Kidney glomerular epithelial cell (primary cell): ENCODE results near the gene GRM5.
A peak's percentile ranks its signal among the peaks of the same experiment; 100 is the strongest.

Experiments used
- DNase-seq: peaks from one replicate; lab custom pipeline; 2025; lab: John Stamatoyannopoulos, UW

The GRM5 gene

DNA sequence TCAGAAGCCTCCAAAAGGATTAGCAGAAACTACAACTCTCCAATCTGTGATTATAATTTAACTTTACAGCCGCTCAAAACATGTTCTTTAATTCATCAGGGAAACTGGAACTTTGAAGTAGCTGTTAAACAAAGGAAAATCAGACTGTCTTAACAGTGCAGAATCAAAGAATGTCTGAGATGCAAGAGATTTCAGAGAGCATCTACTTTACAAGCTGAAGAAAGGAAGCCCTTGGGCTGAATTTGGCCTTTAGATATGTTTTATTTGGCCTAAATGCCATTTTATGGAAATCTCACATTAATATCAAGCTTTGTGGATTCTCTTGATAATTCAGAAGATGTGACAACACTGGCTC lies 446.7 kb downstream of the GRM5 start:
- DNase-seq, result no peak

DNA sequence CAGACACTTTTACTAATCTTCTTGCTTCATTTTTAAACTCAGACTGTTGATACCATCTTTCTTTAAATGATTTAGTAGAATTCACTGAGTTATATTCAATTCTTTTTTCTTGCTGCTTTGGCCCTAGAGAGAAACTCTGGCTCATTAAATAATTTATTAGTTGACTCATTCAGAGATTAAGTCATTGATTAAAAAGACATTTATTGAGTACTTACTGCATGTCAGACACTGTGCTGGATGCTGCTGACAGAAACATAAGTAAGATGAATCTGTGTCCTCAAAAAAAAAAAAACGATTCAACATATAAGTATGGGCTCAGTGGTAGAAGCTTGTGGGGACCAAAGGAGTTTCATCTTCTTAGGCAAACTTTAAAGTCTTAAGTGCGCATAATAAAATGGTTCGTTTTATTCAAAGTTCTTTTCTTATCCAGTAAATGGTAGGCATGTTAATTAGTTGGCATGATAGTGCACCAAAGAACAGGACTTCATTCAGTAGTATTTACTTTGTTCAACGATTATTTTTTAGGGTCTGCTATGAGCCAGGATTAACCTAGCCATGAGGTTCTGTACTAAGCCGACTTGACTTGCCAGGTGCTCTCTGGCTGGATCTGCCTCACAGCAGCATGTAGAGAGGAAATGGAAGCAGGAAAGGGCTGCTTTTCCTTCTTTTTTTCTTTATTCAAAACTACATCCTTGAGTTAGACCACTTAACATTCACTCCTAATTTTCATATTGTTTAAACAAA lies 447.3 kb downstream of the GRM5 start:
- DNase-seq, result no peak

DNA sequence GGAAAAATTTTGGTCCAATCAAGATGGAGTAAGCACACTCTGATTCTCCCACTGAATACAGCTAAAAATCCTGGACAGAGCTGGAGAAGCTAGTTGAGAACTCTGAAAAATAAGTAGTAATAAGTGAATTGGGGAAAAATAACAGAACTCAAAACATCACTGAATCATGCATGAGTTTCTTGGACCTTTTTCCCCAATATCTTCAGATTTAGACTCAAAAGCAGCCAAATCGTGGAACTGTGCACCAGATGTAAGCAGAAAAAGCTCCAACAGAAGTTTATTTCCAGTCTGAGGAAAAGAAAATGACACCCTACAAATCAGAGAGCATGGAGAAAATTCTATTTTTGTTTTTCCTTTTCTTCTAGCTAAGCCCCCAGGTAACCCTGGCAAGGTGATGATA lies 448.6 kb downstream of the GRM5 start:
- DNase-seq, result no peak

DNA sequence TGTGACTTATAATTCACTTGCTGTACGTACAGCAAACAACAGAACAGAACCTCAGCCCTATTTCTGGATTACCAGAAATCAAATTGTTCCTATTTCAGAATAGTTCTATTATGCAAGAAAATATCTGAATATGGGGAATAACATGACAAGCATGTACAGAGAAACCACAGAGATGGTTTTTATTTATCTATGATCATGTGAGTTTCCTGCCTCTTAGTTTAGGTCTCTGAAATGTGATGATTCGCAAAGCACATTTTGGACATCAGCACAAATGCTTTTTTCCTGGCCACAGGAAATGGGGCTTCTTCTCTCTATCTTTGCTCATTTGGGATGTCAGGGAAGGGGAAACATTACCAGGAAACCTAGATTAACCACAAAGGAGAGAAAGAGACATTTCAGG lies 461.5 kb downstream of the GRM5 start:
- no peak for DNase-seq

DNA sequence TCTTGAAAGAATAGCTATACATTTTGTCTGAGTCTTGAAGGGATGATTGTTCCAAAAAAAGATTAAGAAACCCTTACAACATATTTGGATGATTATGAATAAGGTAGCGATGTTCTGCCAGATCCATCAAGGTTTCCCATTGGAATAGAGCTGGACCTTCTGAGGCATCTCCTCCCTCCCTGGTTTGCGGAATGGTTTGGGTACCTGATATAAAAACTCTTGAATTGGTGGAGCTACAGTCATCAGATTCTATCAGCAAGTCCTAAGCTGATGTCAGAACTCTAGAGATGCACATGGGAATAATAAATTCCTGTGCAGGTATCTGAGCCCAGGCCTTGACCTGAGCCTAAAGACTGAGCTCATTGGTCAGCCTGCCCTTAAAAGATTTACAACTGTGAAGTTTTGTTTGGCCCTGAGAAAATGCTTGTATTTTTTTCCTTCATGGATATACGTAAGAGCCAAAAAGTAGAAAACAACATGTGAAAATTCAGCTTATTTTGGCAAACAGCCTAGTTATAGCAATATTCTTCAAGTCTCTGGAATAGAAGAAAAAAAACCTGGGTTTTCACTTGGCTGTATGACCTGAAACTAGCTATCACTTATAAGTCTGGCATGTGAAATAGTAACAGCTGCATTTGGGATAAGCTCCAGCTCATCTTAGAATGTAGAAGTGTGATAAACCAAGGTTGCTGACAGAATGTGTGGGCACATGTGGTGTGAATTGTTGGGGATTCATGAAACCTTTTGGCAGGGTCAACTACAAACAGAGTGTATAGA lies 462.5 kb downstream of the GRM5 start:
- no peak for DNase-seq

DNA sequence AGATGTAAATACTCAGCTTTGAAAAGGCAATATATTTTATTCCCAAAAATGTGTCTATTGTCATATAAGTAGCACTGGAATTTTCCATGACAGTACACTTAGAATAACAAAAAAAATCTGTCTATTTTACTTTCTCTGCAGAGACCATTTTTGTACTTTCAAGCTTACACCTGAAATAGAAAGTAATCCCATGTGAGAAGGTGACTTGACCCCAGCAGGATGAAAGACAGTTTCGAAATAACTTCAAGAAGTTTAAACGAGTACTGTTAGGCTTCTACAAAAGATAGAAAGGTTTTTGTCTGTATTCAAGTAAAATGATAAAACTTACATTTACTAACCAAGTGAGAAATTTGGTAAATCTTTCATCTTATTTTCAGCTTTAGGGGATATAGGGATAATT lies 468.4 kb downstream of the GRM5 start:
- DNase-seq, result no peak

DNA sequence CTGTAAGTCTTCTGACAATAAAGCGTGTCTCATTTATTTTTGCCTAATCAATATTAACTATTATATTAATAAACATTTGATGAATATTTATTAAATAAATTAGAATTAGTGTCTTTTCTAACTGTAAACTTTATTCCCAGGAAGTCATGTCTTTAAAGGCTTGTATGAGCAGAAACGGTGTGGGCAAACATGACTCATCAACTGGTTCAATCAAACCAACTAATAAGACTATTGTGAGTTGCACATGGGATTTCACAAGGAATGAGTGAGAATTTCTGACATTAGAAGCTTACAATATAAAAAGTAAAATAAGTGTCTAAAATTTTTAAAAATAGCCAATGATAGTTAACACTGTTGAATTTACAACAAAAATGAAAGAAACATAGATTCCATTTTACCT lies 469.0 kb downstream of the GRM5 start:
- DNase-seq, result no peak

DNA sequence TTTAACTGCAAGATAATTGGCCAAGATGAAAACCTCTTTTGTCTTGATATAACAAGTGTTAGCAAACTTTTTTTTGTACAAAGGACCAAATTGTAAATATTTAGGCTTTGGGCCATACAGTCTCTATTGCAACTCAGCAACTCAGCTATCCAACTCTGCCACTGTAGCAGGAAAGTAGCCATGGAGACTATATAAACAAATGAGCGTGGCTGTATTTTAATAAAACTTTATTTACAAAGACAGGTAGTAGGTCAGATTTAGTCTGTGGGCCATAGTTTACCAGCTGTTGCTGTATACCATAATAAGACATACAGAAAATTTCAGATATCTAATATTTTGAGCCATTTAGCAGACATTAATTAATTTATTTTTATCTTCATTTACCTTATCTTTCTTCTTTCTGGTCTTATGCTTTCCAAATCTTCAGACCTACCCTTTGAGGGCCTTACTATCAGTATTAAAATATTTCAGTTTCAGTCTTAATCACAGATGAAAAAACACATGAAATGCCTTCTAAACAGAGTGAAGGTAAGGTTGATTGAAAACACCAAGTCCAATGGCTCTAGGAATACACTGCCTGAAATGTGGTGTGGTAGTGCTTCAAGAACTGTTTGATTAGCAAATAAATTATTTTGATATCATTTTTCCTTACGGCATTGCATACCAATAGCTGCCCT lies 471.4 kb downstream of the GRM5 start:
- DNase-seq, result no peak

DNA sequence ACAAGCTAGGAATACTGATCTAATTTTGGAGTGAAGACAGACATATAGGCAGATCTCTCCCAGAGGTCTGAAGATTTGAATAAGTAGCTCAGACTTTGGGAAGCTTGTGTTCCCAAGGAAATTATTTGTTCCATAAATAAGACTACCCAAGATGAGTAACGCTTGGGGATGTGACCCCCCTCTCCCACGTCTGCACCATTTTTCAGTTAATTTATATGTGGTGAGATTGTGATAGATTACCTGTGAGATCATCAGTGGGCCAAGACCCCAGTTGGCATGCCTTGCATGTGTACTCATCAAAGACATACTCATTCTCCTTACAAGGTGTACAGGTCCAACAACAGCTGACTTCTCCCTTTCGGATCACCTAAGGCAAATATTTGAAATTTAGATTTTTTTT lies 475.4 kb downstream of the GRM5 start:
- DNase-seq, result no peak

DNA sequence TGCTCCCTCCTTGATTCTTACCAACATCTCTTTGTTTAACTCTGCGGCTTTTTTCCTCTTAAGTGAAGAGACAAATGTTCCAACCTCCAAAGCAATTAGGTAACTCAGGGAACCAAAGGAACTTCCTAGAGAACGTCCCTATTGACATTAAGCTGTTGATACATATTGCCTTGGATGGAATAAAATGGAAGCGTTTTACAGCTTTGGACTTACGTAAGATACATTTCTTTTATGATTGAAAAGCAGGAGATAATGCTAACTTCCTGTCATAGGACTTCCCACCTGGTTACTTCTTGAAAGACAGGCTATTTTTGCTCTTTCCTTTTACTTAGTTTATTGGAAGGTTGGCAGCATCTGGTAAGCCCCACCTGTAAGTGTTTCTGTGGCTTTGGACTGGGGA lies 482.5 kb downstream of the GRM5 start:
- no peak for DNase-seq

DNA sequence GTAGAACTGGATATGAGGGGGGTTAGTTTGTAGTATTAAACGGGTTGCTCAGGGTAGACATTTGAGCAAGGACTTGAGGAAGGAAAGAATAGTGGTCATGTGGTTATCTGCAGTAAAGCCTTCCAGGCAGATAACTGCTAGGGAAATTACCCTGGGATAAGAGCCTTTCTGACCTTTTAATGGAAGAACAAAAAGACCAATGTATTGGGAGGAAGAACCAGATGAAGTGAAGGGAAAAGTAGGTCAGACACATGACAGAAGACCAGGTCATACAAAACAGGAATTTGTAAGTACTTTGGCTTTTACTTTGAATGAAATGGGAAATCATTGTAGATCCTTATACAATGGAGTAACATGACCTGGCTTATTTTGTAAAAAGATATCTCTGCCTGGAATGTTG lies 486.3 kb downstream of the GRM5 start:
- DNase-seq, result no peak

DNA sequence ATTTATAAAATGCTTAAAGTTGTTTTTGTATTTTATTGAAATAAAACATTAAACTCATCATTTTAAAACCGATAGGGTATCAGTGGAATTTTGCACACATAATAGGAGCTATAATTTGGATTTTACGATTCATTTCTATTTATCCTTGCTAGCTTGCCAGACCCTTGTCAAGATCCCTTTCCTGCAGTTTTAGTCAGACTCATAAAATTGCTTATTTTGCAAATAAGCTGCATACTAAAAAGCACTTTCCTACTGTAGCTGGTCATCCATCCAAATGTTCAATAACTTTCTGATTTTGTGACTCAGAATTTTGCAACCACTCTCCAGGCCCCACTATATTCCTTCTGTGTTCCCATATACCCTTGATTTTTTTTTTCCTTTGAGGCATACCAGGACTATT lies 489.0 kb downstream of the GRM5 start:
- no peak for DNase-seq

DNA sequence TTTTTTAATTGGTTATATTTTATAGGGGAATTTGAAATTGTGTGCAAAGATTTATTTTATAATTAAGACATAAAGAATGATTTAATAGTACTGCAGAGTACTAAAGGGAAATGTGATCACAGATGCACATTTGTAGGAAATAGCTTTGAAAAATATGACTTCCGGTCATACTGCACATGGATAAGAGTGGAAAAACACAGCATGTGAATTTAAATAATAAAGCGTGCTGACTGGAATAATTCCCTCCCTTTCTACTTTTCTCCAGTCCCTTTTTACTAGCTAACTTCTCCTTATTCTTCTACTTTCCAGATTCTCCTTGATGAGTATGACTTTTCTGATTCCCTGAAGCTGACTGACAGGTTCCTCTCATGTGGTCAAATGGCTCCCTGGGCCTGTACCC lies 489.9 kb downstream of the GRM5 start:
- no peak for DNase-seq

DNA sequence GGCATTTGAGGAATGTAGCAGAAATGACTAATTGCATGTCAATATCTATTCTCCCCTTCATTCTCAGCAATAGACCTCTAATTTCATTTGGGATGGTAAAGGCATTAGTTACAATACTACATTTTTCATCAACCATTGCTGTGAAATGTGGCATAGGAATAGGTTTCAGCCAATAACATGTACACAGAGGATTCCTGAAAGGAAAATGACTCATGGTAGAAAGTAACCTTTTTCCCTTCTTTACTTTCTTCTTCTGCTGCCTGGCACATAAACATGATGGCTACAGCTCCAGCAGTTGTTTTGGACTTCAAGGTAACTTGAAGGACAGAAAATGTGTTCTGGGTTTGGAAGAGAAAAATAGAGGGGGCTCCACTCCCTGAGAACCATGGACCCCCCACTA lies 496.4 kb downstream of the GRM5 start:
- DNase-seq, result no peak

DNA sequence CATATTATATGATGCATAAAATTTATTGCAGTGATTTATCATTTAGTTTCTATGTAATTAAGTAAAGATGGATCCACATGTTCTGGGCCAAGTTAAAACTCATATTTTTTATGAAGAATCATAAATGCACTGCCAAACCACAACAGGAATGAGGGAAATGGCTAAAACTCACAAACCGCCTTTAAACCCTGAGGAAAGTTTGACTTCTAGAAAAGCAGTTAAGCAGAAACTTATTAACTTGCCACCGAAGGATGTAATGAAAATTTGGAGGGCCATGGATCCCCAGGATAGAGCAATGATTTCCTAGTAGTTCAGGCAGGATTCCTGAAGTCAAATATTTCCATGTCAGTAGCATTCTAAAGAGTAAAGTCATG lies 510.0 kb downstream of the GRM5 start:
- no peak for DNase-seq

DNA sequence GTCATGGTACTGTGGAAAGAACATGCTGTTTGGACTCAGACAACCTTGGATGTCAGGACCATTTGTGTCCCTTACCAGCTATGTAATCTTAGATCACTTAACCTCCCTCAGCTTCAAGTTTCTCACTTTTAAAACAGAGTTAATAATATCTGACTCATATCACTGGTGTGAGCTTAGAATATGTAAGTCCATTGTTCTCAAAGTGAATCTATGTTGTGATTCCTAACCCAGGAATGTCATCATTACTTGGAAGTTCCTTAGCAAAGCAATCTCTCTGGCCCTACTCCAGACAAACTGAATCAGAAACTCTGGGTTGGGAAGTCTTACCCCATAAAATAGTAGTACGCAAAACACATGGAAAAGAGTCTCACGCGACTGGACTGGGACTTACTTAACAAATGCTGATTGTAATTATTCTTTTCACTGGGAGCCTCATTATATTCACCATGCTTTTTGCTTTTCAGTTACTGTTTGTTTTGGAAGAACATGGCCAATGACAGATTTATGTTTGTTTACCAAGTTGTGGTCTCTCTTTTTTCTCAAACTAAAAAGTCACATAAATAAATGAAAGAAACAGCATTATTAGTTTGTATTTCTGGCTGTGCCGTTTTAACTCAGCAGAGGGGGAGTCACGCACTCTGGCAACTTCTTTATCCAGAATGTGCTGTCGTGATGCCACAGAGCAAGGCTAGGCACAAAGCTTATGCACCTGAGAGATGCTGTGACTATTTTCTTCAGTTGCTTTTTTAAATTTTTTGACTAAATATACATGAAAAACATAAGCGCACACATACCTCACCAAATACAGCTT lies 510.6 kb downstream of the GRM5 start:
- peak; percentile 98 for DNase-seq

DNA sequence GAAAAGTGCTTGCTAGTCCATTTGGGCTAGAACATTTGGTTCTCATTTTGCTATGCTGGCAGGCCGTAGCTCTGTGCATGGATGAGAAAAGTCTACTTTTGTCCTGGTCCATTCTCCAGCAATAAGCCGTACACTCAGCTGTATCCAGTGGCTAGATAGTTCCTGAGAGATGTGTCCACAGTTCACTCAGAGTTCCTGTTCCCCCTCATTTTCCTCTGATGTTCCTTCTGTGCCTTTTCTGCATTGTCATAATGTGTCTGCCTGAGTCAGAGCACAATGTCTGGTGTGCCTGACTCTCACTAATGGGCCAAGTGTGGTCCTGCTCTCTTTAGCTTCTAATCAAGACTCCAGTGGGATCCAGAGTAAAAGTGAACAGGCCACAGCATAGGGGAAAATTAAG lies 512.6 kb downstream of the GRM5 start:
- no peak for DNase-seq

DNA sequence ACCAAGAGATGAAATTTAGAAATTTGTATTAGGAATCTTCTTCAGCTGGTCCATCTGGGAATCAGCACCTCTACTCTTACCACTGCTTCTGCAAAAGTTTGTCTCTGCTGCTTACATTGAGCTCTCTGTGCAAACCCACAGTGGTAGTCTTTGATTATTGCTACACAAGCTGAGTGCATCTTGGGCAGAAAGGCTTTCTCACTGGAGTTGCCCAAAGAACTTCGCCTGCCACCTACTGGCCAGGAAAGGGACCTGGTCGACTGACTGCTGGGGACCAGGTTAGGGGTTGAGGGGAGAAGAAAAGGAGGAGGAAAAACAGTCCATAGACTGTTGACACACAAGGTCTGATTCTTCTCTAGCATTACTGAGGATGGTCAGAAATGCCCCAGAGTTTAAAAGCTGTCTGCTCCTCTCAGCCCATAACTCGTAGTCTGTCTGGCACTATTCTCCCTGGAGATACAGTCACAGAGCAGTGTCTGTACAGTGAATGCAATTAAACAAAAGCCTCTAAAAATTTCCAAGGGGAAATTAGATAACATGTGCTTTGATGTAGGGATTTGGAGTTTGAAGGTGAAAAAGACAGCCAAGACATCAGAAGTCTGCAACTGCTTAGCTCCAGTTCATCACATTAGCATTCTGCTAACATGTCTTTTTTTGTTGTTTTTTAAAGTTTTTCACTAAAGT lies 513.3 kb downstream of the GRM5 start:
- DNase-seq, result peak; percentile 35

DNA sequence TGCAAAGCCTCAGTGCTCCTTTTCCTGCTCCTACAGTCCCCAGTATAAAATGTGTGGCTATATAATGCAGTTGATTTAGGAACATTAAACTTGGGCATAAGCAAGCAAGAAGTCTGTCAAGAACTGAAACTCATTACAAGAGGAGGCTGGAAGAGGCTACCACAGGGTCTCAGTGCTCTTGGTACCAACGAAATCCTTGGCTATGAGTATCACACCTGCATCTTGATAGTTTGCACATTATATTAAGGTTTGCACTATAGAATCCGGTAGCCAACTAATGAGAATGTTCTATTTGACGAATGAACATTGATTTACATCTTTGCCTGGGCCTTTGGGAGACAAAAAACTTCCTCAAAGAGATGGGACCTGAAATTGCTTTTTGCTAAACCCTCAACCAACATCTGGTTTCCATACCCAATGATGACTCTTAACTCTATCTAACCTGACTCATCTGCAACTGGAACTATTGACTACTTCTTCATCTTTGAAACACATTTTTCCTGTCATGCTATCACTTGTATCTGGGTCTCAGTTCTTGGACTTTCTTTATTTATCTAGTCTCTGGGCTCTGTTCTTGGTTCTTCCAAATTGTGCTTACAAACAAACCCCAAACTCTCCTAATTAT lies 521.0 kb downstream of the GRM5 start:
- no peak for DNase-seq

DNA sequence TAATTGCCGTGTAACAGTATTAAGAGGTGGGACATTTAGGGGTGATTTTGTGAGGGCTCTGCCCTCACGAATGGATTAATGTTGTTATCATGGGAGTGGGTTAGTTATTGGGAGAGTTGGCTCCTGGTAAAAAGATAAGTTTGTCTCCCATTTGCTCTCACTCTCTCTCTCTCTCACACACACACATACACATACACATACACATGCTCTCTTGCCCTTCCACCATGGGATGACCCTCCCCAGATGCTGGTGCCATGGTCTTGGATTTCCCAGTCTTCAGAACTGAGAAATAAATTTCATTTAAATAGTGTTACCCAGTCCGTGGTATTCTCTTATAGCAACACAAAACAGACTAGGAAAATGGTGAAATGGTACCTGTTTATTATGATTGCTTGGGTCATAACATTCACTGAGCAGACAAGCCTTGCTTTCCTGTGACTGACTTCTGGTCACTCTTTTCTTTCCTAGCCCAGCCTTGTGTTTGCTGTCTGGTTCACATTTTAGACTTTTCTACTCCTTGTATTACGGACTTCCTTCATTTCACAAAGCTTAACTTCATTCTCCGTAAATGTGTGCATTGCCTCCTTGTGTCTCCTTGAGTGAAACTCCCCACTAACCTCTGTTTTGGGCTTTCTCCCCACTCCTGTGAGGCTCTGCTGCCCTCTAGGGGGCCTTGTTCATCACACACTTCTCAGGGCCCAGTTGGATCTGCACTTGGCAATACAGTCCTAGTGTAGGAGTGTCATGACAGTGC lies 521.7 kb downstream of the GRM5 start:
- DNase-seq, result peak; percentile 92

DNA sequence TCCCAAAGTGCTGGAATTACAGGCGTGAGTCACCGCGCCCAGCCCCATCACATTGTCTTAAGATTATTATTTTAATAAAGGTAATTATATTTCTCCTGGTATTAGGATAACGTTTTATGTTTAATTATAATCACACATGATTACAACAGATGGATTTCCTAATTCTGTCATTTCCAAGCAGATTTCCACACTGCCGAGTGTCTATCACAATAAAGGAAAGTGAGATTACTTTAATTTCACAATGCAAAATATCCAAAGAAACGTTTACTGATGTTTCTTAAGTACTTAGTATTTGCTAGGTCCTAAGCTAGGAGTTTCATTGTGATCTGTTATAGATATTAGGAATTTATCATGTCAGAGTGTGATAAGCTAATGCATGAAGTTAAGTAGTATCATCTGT lies 524.8 kb downstream of the GRM5 start:
- DNase-seq, result no peak
